GM11168 (cell line): ENCODE data around the gene SVOP.

Experiments
- in situ Hi-C: fragments of 300-500 bp; cut with MboI; formaldehyde crosslinking; loops from one replicate; pipeline ENCODE4 v1.12.0; 2022; ENCODE audit warnings: low sequenced_read_pairs; ENCODE audit not compliant: unreplicated experiment

The SVOP gene

DNA sequence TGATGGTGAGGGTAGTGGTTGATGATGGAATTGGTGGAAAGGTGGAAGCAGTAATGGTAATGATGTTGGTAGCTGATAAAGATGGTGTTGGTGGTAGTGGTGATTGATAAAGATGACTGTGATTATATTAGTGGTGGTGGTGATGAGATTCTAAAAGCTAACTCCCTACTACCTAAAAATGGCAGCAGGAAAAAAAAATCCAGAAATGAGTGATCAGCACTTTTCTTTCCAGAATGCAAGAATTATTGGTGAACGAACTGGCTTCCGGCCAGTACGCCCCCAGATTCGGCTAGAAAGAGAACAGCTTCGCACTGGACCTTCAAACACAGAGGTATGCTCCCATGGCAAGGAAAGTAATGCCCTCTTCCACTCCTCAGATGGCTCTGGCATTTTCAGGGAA, 121.7 kb downstream of the SVOP start:
- in situ Hi-C loops = no loop called here

DNA sequence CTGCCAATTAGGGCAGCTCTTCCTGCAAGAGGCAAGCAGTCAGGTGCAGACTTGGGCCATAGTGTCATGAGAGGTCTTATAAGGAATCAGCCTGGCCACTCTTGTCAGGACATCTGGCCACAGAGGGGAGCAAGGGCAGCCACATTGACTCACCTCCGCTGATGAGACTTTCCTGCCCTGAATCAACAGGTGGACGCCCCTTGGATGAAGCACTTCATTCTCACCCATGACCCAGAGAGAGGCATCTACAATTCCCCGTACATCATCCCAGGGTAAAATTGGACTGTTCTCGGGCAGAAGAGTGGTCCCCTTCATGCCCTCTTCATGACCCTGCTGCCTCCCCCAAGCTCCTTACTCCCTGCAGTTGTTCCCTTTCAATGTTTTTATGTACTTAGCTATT, 124.1 kb downstream of the SVOP start:
- in situ Hi-C loops = no loop called here

DNA sequence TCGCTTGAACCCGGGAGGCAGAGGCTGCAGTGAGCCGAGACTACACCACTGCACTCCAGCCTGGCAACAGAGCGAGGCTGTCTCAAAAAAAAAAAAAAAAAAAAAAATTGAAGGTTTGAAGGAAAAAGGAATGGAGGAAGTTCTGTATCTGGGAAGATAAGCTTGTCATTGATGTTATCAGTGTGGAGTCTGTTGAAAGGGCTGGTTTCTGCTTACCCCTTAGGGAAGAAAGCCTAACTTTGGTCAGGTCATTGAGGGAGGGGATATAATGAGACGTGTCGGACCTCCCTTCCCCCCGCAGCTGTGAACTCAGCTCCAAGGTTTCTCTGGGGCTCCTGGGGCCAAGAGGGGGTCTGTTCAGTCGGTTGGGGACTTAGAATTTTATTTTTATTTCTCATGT, 124.5 kb downstream of the SVOP start:
- in situ Hi-C loops = no loop called here

DNA sequence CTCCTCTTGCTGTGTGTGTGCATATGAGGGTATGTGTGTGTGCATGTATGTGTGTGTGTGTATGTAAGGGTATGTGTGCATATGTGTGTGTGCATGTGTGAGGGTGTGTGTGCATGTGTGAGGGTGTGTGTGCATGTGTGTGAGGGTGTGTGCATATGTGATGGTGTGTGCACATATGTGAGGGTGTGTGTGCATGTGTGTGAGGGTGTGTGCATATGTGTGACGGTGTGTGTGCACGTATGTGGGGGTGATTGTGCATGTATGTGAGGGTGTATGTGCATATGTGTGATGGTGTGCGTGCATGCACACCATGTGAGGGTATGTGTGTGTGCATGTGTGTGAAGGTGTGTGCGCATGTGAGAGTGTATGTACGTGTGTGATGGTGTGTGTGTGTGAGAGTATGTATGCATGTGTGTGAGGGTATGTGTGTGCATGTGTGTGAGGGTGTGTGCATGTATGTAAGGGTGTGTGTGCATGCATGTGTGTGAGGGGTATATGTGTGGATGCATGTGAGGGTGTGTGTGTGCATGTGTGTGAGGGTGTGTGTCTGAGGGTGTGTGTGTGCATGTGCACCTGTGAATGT, 125.6 kb downstream of the SVOP start:
- in situ Hi-C loops = no loop called here

GRCh38 chr12:108890208-108890607, 130.7 kb downstream of the SVOP start:
- in situ Hi-C loops = loop anchor here (5.0 kb wide), 1 partner anchor 62 kb away; no protein-coding TSS in a partner anchor

- in situ Hi-C loops = no loop called here
Measured at GRCh38 chr12:108888031-108888430, 132.8 kb downstream of the SVOP start.

- in situ Hi-C loops = no loop called here
Measured at GRCh38 chr12:108886873-108887629, 133.8 kb downstream of the SVOP start.

- in situ Hi-C loops = no loop called here
Measured at GRCh38 chr12:108884116-108885012, 136.5 kb downstream of the SVOP start.

DNA sequence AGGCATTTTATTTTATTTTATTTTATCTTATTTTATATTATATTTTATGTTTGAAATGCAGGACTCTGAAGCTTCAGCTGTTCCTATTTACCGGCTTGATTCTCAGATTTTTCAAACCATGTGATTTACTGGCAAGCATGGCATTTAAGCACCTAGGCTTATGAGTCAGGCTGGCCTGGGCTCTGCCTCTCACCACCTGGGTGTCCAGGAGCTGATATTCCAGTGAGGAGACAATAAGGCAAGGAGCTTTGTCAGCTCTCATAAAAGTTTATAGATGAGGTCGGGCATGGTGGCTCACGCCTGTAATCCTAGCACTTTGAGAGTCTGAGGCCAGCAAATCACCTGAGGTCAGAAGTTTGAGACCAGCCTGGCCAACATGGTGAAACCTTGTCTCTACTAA, 138.9 kb downstream of the SVOP start:
- in situ Hi-C loops = no loop called here

GRCh38 chr12:108879615-108880254, 141.1 kb downstream of the SVOP start, which contains the start of gene DAO:
Gene DAO (plus strand): TSS chr12:108880092. CDS start chr12:108885007, 4,915 bp downstream.
- in situ Hi-C loops = no loop called here

- in situ Hi-C loops = no loop called here
Measured at GRCh38 chr12:108876550-108876949, 144.3 kb downstream of the SVOP start.

- in situ Hi-C loops = no loop called here
Measured at GRCh38 chr12:108875682-108876361, 145.0 kb downstream of the SVOP start.

DNA sequence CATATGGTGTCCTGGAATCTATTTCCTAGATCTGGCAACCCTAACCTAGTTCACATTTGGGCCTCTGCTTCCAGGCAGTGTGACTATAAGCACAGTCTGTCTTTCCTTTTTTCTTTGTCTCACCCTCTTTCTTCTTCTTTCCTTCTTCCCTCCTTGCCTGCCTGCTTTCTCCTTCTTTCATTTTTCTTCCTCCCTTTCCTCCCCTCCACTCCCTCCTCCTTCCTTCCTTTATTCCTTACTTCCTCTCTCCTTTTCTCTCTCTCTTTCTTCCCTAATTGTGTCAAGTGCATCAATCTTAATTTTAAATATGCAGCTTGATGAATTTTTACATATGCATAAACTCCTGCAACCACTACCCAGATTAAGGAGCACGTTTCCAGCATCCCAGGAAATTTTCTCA, 145.6 kb downstream of the SVOP start:
- in situ Hi-C loops = no loop called here

- in situ Hi-C loops = loop anchor here (25.0 kb wide), 1 partner anchor 219 kb away; the partner anchor contains the start of genes ALKBH2 and UNG
Measured at GRCh38 chr12:108868781-108869180, 152.1 kb downstream of the SVOP start.

DNA sequence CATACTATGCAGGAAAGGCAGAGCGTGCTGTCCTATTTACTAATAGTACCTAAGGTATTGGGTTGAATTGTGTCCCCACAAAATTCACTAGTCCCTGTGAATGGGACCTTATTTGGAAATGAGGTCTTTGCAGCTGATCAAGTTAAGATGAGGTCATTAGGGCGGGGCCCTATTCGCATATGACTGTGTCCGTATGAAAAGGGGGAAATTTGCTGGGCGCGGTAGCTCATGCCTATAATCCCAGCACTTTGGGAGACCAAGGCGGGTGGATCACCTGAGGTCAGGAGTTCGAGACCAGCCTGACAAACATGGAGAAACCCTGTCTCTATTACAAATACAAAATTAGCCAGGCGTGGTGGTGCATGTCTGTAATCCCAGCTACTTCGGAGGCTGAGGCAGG, 154.8 kb downstream of the SVOP start:
- in situ Hi-C loops = loop anchor here (25.0 kb wide), 1 partner anchor 221 kb away; the partner anchor contains the start of genes ALKBH2 and UNG

GRCh38 chr12:108865169-108865568, 155.7 kb downstream of the SVOP start:
- in situ Hi-C loops = loop anchor here (25.0 kb wide), 1 partner anchor 222 kb away; the partner anchor contains the start of genes ALKBH2 and UNG

- in situ Hi-C loops = loop anchor here (25.0 kb wide), 1 partner anchor 225 kb away; the partner anchor contains the start of genes ALKBH2 and UNG
Measured at GRCh38 chr12:108862588-108862959, 158.3 kb downstream of the SVOP start.

- in situ Hi-C loops = loop anchor here (25.0 kb wide), 1 partner anchor 225 kb away; the partner anchor contains the start of genes ALKBH2 and UNG
Measured at GRCh38 chr12:108861878-108862587, 158.8 kb downstream of the SVOP start.

- in situ Hi-C loops = loop anchor here (25.0 kb wide), 1 partner anchor 227 kb away; the partner anchor contains the start of genes ALKBH2 and UNG
Measured at GRCh38 chr12:108860443-108860842, 160.4 kb downstream of the SVOP start.
